Esophagus muscularis mucosa (tissue), 4 donors: ENCODE data around the gene BMPR1B. TPM values are rescaled to one million over a fixed set of nuclear protein-coding genes. Genes with fewer than 3 reads are reported as not detected.

Experiments
- DNase-seq: peaks from one replicate; pipeline ENCODE4 v3.0.0-alpha.2; 2017; ENCODE audit errors: extremely low spot score
- H3K27ac ChIP-seq, 4 donors: fragments of 200-600 bp; sonication (generic); replicated peaks in 1 of 4; 1 replicate in 3 of 4; 2 replicates in 1 of 4; pipeline ENCODE4 v1.5.1; 2016 to 2019; ENCODE audit warnings: mild to moderate bottlenecking in 1 of 4
- H3K27me3 ChIP-seq, 4 donors: fragments of 200-600 bp; sonication (generic); one replicate each; pipeline versions ENCODE4 v1.5.1 to v1.6.0; 2016 to 2019
- H3K36me3 ChIP-seq, 4 donors: fragments of 200-600 bp; sonication (generic); one replicate each; pipeline ENCODE4 v1.5.1; 2016 to 2019
- H3K4me1 ChIP-seq, 4 donors: fragments of 200-600 bp; sonication (generic); one replicate each; pipeline ENCODE4 v1.5.1; 2016 to 2019
- H3K4me3 ChIP-seq, 4 donors: fragments of 200-600 bp; sonication (generic); 1 replicate in 2 of 4; 2 replicates in 2 of 4; pipeline ENCODE4 v1.5.1; 2016 to 2019; ENCODE audit warnings: mild to moderate bottlenecking in 4 of 4, moderate library complexity in 1 of 4
- H3K9me3 ChIP-seq, 4 donors: fragments of 200-600 bp; sonication (generic); 1 replicate in 3 of 4; 2 replicates in 1 of 4; pipeline ENCODE4 v1.5.1; 2016 to 2019
- CTCF ChIP-seq, 3 experiments: fragments of 200-600 bp in 2 of 3; fragments of 450-650 bp in 1 of 3; sonication (generic) in 2 of 3; IDR thresholded peaks; one replicate each; pipeline ENCODE4 v1.5.1; 2017 to 2019; ENCODE audit warnings: antibody characterized with exemption in 3 of 3, mild to moderate bottlenecking in 2 of 3, moderate library complexity in 1 of 3
- EP300 ChIP-seq: sonication (generic); formaldehyde crosslinking; IDR thresholded peaks from one replicate; pipeline ENCODE4 v1.6.1; 2017; ENCODE audit warnings: antibody characterized with exemption
- POLR2A ChIP-seq: fragments of 450-650 bp; IDR thresholded peaks from one replicate; pipeline ENCODE4 v1.6.1; 2017; ENCODE audit warnings: antibody characterized with exemption, moderate library complexity, mild to moderate bottlenecking, low read depth
- POLR2AphosphoS5 ChIP-seq, 2 donors: sonication (generic); formaldehyde crosslinking; IDR thresholded peaks; one replicate each; pipeline ENCODE4 v1.6.1; 2017; ENCODE audit warnings: antibody characterized with exemption in 2 of 2
- WGBS: methylation state at CpG from one replicate; pipeline ENCODE4 v1.1.5; 2018; 5-methylcytosine and 5-hydroxymethylcytosine counted together
- intact Hi-C: fragments of 100-400 bp; cut with DNase I; formaldehyde crosslinking; loops from one replicate; pipeline ENCODE4 v1.15.1; 2023
- total RNA-seq, 4 donors: library from RNA; depleted of rRNA; stranded (reverse); fragments of >200 nt; gene quantifications; one replicate each; pipeline versions ENCODE4 v1.1.0 to v1.2.1, GENCODE V29; 2016

BMPR1B gene
- total RNA-seq, 4 donors from 2014 or later = 11.3 to 22.0 (median 17.6) TPM

DNA sequence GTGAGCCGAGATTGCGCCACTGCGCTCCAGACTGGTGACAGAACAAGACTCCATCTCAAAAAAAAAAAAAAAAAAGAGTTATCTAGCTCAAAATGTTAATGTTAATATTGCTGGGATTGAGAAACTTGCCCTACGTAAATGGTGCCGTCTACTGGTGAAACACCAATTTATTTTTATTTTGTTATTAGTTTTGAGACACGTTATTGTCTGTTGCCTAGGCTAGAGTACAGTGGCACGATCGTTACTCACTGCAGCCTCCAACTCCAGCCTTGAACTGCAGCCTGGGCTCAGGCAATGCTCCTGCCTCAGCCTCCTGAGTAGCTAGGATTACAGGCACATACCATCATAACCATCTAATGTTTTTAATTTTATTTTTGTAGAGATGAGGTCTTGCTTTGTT lies 262.8 kb downstream of the BMPR1B start:
- DNase-seq = no peak
- H3K4me3 ChIP-seq = no peak overlapping the region
- WGBS = 97% methylated on average over 8 of the region's 8 CpGs
- intact Hi-C loops = no loop called here
- no peaks in the 10 kb centered on the region for H3K36me3 ChIP-seq
- no peak overlapping the region for H3K27ac ChIP-seq
- H3K27me3 ChIP-seq = no peaks in the 10 kb centered on the region
- H3K9me3 ChIP-seq = no peaks in the 10 kb centered on the region
- peaks cover 0 to 7% (median 0%) of the 10 kb centered on the region in 4 donors for H3K4me1 ChIP-seq
- TF ChIP-seq POLR2AphosphoS5 (IDR thresholded peaks at IDR 0.05) (no peak), POLR2A (no peak), CTCF (IDR thresholded peaks at IDR 0.05) (no peak), EP300 (no peak)

DNA sequence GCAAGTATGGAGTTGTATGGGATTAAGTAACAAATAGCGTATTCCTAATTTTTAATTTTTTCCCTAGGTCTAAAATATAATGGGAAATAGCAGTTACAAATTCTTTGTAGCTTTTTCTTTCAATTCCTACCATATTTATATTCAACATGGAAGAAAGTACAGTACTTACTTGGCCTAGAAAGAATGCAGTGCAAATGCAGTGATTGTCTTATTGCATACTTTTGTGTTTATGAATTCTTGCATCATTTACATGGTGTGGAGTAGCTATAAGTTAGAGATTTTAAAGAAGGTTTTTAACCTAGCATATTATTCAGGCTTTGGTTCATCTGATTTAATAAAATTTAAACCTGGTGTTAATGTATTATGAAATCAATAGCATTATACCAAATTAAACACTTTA lies 263.3 kb downstream of the BMPR1B start:
- H3K9me3 ChIP-seq = no peaks in the 10 kb centered on the region
- H3K4me1 ChIP-seq = peaks cover 0 to 7% (median 0%) of the 10 kb centered on the region in 4 donors
- H3K36me3 ChIP-seq = no peaks in the 10 kb centered on the region
- H3K4me3 ChIP-seq = no peak overlapping the region
- H3K27me3 ChIP-seq = no peaks in the 10 kb centered on the region
- no peak for DNase-seq
- TF ChIP-seq CTCF (IDR thresholded peaks at IDR 0.05) (no peak), POLR2A (no peak), EP300 (no peak)
- intact Hi-C loops = no loop called here
- WGBS = 100% methylated on average over 1 of the region's 1 CpG
- no peak overlapping the region for H3K27ac ChIP-seq

DNA sequence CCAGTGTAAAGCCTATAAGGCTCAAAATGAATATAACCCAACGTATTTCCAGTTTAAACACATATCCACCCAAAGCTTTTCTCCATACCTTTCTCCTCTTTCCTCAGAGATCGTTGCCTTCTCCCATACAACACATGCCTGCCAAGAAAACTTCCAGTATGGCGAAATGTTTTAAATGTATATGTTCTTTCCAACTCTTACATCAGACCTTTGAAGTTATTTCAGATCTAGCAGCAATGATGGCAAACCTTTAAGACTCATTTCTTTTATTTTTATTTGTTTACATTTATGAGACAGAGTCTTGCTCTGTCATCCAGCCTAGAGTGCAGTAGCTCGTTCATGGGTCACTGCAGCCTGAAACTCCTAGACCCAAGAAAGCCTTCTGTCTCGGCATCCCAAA lies 265.4 kb downstream of the BMPR1B start:
- intact Hi-C loops = no loop called here
- H3K36me3 ChIP-seq = no peaks in the 10 kb centered on the region

GRCh38 chr4:95027905-95028618 lies 270.3 kb downstream of the BMPR1B start:
- Histone ChIP-seq H3K4me1 (no peaks in the 10 kb centered on the region), H3K9me3 (no peaks in the 10 kb centered on the region), H3K27me3 (no peaks in the 10 kb centered on the region), H3K36me3 (no peaks in the 10 kb centered on the region), H3K4me3 (no peak overlapping the region), H3K27ac (no peak overlapping the region)
- TF ChIP-seq POLR2A (no peak), EP300 (no peak), CTCF (IDR thresholded peaks at IDR 0.05) (no peak), POLR2AphosphoS5 (IDR thresholded peaks at IDR 0.05) (no peak)
- intact Hi-C loops = no loop called here
- DNase-seq = no peak

More for the DNA sequence above, 265.4 kb downstream of the BMPR1B start:
- Histone ChIP-seq H3K27me3 (no peaks in the 10 kb centered on the region), H3K4me3 (no peak overlapping the region), H3K9me3 (no peaks in the 10 kb centered on the region), H3K27ac (no peak overlapping the region), H3K4me1 (peaks cover 0 to 7% (median 0%) of the 10 kb centered on the region in 4 donors)
- WGBS = 87% methylated on average over 5 of the region's 5 CpGs
- no peak for DNase-seq
- TF ChIP-seq POLR2AphosphoS5 (IDR thresholded peaks at IDR 0.05) (no peak), CTCF (IDR thresholded peaks at IDR 0.05) (no peak), EP300 (no peak), POLR2A (no peak)

DNA sequence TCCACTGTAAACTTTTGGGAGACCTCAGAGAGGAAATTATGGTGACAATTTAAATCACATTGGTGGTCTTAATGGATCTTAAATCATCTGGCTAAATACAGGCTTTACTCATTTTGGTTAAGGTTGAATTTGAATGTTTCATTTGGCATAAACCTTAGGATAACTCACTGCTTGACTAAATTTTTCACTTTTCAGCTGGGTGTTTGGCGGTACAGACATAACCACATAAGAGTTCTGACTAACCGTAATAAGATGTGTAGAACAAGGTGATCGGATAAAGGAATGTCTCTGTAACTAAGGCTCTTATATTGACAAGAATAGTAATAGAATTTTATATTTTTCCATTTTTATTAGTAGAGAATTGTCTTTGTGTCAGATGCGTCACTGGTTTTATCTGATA lies 281.0 kb downstream of the BMPR1B start:
- intact Hi-C loops = no loop called here
- TF ChIP-seq POLR2A (no peak), EP300 (no peak), POLR2AphosphoS5 (IDR thresholded peaks at IDR 0.05) (no peak), CTCF (IDR thresholded peaks at IDR 0.05) (no peak)
- Histone ChIP-seq H3K4me3 (no peak overlapping the region), H3K36me3 (no peaks in the 10 kb centered on the region), H3K27me3 (no peaks in the 10 kb centered on the region), H3K27ac (no peak overlapping the region), H3K9me3 (no peaks in the 10 kb centered on the region), H3K4me1 (no peaks in the 10 kb centered on the region)
- DNase-seq = no peak
- WGBS = 96% methylated on average over 4 of the region's 4 CpGs
